K562 (cell line): ENCODE results near the gene HHEX. TPM values are rescaled to one million over a fixed set of nuclear protein-coding genes. Genes with fewer than 3 reads are reported as not detected.
A peak's percentile ranks its signal among the peaks of the same experiment; 100 is the strongest.

Experiments used
- ATAC-seq: fragments of 200-7000 bp; cut with Tn5 transposase; 3 replicates; pipeline ENCODE4 v1.9.1; 2020; ENCODE audit warnings: moderate library complexity
- BruUV-seq: library from RNA; stranded (reverse); fragments of 400-500 nt; replicated peaks from 2 replicates; lab custom pipeline; 2021; lab: Mats Ljungman, UMichigan
- CTCF ChIA-PET: fragments of 300-600 bp; formaldehyde crosslinking; extraction: SDS; loops from one replicate; lab custom pipeline; 2021; ENCODE audit warnings: low intra/inter-chr PET ratio; lab: Yijun Ruan, JAX
- POLR2A ChIA-PET: fragments of 300-600, 350-650 bp; sonication (Branson Sonifier 250); formaldehyde crosslinking; extraction: SDS; loops from one replicate; lab custom pipeline; 2021; ENCODE audit warnings: antibody characterized with exemption, inconsistent platforms; lab: Yijun Ruan, JAX
- DNase-seq, 4 experiments: peaks; one replicate each; pipeline versions ENCODE4 v3.0.0 to v3.0.0-alpha.2; 2011 to 2018; ENCODE audit warnings: low spot score in 3 of 4, mixed read lengths in 3 of 4; ENCODE audit errors: extremely low read depth in 1 of 4
- FAIRE-seq: peaks from 2 replicates; lab custom pipeline; 2011; peaks lifted over from hg19 to GRCh38; lab: Jason Lieb, UNC
- H2AFZ ChIP-seq: 2 replicates; pipeline ENCODE4 v1.6.0; 2011; ENCODE audit warnings: low read depth, low read length, control low read depth, inconsistent platforms
- H3K27ac ChIP-seq: fragments of 200-600 bp; 3 replicates; pipeline ENCODE4 v1.8.0; 2011; ENCODE audit warnings: low read depth, mild to moderate bottlenecking, control low read depth, inconsistent platforms, low read length, moderate library complexity, mixed read lengths; ENCODE audit errors: extremely low read depth
- H3K27me3 ChIP-seq, 2 experiments: fragments of 300-600 bp in 1 of 2; 2 replicates in 1 of 2; 3 replicates in 1 of 2; pipeline versions ENCODE4 v1.6.0 to v1.8.0; 2011; ENCODE audit warnings: inconsistent platforms in 2 of 2, low read length in 2 of 2, mild to moderate bottlenecking in 1 of 2, mixed read lengths in 1 of 2, moderate library complexity in 1 of 2; ENCODE audit not compliant: control insufficient read depth in 2 of 2, insufficient read depth in 2 of 2
- H3K36me3 ChIP-seq: fragments of 300-600 bp; 3 replicates; pipeline ENCODE4 v1.8.0; 2011; ENCODE audit warnings: mild to moderate bottlenecking, low read length, inconsistent platforms; ENCODE audit not compliant: control insufficient read depth, insufficient read depth
- H3K4me1 ChIP-seq, 2 experiments: fragments of 200-600 bp in 1 of 2; replicated peaks in 1 of 2; 2 replicates in 1 of 2; 3 replicates in 1 of 2; pipeline versions ENCODE4 v1.5.1 to v1.8.0; 2011; ENCODE audit warnings: inconsistent platforms in 2 of 2, low read length in 2 of 2, mild to moderate bottlenecking in 1 of 2, mixed read lengths in 1 of 2, moderate library complexity in 1 of 2; ENCODE audit not compliant: control insufficient read depth in 2 of 2, insufficient read depth in 2 of 2
- H3K4me2 ChIP-seq: 2 replicates; pipeline ENCODE4 v1.6.1; 2011; ENCODE audit warnings: low read length, control low read depth, inconsistent platforms, mixed read lengths; ENCODE audit not compliant: insufficient read depth
- H3K4me3 ChIP-seq: fragments of 200-600 bp; sonication (generic), shearing (Covaris generic); 2 replicates; pipeline ENCODE4 v1.5.1; 2016; ENCODE audit warnings: control low read depth, inconsistent platforms
- H3K79me2 ChIP-seq: fragments of 200-600 bp; 3 replicates; pipeline ENCODE4 v1.8.0; 2011; ENCODE audit warnings: low read length, inconsistent platforms; ENCODE audit not compliant: control insufficient read depth, insufficient read depth
- H3K9ac ChIP-seq, 2 experiments: 2 replicates each; pipeline versions ENCODE4 v1.6.0 to v1.6.1; 2011; ENCODE audit warnings: low read depth in 2 of 2, low read length in 2 of 2, control low read depth in 1 of 2, inconsistent platforms in 1 of 2, mild to moderate bottlenecking in 1 of 2, mixed read lengths in 1 of 2; ENCODE audit not compliant: insufficient read depth in 1 of 2
- H3K9me1 ChIP-seq: one replicate; pipeline ENCODE4 v1.6.0; 2011; ENCODE audit warnings: inconsistent platforms, mild to moderate bottlenecking, low read length, moderate library complexity; ENCODE audit not compliant: control insufficient read depth, insufficient read depth
- H3K9me3 ChIP-seq: replicated peaks from 2 replicates; pipeline ENCODE4 v1.5.1; 2011; ENCODE audit warnings: low read depth, low read length, inconsistent platforms; ENCODE audit not compliant: control insufficient read depth, insufficient read depth
- H4K20me1 ChIP-seq: replicated peaks from 2 replicates; pipeline ENCODE4 v1.6.1; 2011; ENCODE audit warnings: low read length, inconsistent platforms, mixed read lengths; ENCODE audit not compliant: control insufficient read depth, insufficient read depth
- CBX3 ChIP-seq, 2 experiments: IDR thresholded peaks; 1 replicate in 1 of 2; 2 replicates in 1 of 2; pipeline ENCODE4 v1.6.1; 2012; ENCODE audit warnings: inconsistent platforms in 2 of 2, low read length in 2 of 2, borderline replicate concordance in 1 of 2, control low read depth in 1 of 2
- CREB5 ChIP-seq: fragments of 250-450 bp; sonication (Bioruptor Pico); IDR thresholded peaks from 2 replicates; pipeline ENCODE4 v1.5.0; 2020; ENCODE audit warnings: mild to moderate bottlenecking
- DDX20 ChIP-seq: fragments of 450-650 bp; IDR thresholded peaks from 2 replicates; pipeline ENCODE4 v1.6.1; 2016; ENCODE audit warnings: missing genetic modification characterization, low read depth, mild to moderate bottlenecking, missing compliant biosample characterization, moderate library complexity
- GTF2E2 ChIP-seq: fragments of 200-800 bp; sonication (Bioruptor generic); IDR thresholded peaks from 2 replicates; pipeline ENCODE4 v1.6.1; 2016; ENCODE audit warnings: missing genetic modification characterization, missing compliant biosample characterization
- HDAC1 ChIP-seq, 2 experiments: fragments of 450-650 bp; IDR thresholded peaks; 2 replicates each; pipeline ENCODE4 v1.6.1; 2016 to 2017; ENCODE audit warnings: inconsistent platforms in 1 of 2, mild to moderate bottlenecking in 1 of 2, moderate library complexity in 1 of 2
- IRF1 ChIP-seq: sonication (generic); formaldehyde crosslinking; IDR thresholded peaks from 2 replicates; pipeline ENCODE4 v1.8.0; 2022; ENCODE audit warnings: missing genetic modification reagents, mild to moderate bottlenecking, borderline replicate concordance
- MCM5 ChIP-seq: fragments of 450-650 bp; IDR thresholded peaks from 2 replicates; pipeline ENCODE4 v1.6.1; 2016; ENCODE audit warnings: low read depth
- MXI1 ChIP-seq: IDR thresholded peaks from 2 replicates; pipeline ENCODE4 v1.6.1; 2011; ENCODE audit warnings: low read depth, mild to moderate bottlenecking, improper control_type of control experiment, low read length
- NR2C1 ChIP-seq, 2 experiments: fragments of 450-650 bp; IDR thresholded peaks; 2 replicates each; pipeline ENCODE4 v1.6.1; 2017; ENCODE audit warnings: mild to moderate bottlenecking in 2 of 2, antibody characterized with exemption in 1 of 2, inconsistent platforms in 1 of 2, missing compliant biosample characterization in 1 of 2, missing genetic modification characterization in 1 of 2
- PCBP1 ChIP-seq: fragments of 200-400 bp; formaldehyde crosslinking; IDR thresholded peaks from 2 replicates; pipeline ENCODE4 v1.6.1; 2018; ENCODE audit warnings: mild to moderate bottlenecking, low read depth, low read length; ENCODE audit not compliant: poor library complexity, severe bottlenecking
- TBL1XR1 ChIP-seq, 2 experiments: IDR thresholded peaks; 2 replicates each; pipeline ENCODE4 v1.6.1; 2012; ENCODE audit warnings: improper control_type of control experiment in 2 of 2, low read length in 2 of 2, mild to moderate bottlenecking in 1 of 2
- TEAD4 ChIP-seq, 2 experiments: sonication (generic) in 1 of 2; formaldehyde crosslinking in 1 of 2; IDR thresholded peaks; 2 replicates each; pipeline versions ENCODE4 v1.6.1 to v1.8.0; 2012 to 2022; ENCODE audit warnings: borderline replicate concordance in 1 of 2, inconsistent platforms in 1 of 2, low read length in 1 of 2, mild to moderate bottlenecking in 1 of 2, missing genetic modification reagents in 1 of 2
- TRIM24 ChIP-seq, 2 experiments: fragments of 450-650 bp; IDR thresholded peaks; 2 replicates each; pipeline ENCODE4 v1.6.1; 2016
- ZEB2 ChIP-seq: fragments of 450-650 bp; IDR thresholded peaks from 2 replicates; pipeline ENCODE4 v1.6.1; 2016
- ZNF436 ChIP-seq: fragments of 250-450, 450-650 bp; sonication (Bioruptor Pico); formaldehyde crosslinking; IDR thresholded peaks from 2 replicates; pipeline ENCODE4 v1.7.0; 2020; ENCODE audit warnings: mild to moderate bottlenecking
- in situ Hi-C: fragments of 300-500 bp; cut with MboI; formaldehyde crosslinking; loops from 4 replicates; pipeline ENCODE4 v1.15.0; 2018; ENCODE audit warnings: inconsistent platforms, mixed read lengths
- intact Hi-C: fragments of 100-400 bp; cut with micrococcal nuclease; formaldehyde crosslinking; loops from 2 replicates; pipeline ENCODE4 v1.14.2; 2022
- polyA plus RNA-seq, 8 experiments: library from polyadenylated mRNA; depleted of rRNA in 4 of 8; stranded (reverse) in 5 of 8; unstranded in 3 of 8; fragments of >200 nt; fragmentation: Nextera tagmentation in 2 of 8; fragmentation: Illumina TruSeq in 1 of 8; extraction: Ambion mirVana in 2 of 8; extraction: Trizol in 1 of 8; gene quantifications; 2 replicates each; pipeline versions ENCODE4 v1.2.1 to v1.2.3, GENCODE V29; 2011 to 2014; ENCODE audit warnings: inconsistent platforms in 1 of 8, missing spikeins in 1 of 8
- total RNA-seq, 7 experiments: library from RNA; depleted of rRNA in 6 of 7; stranded (reverse); fragments of >200 nt in 6 of 7; fragmentation: Illumina TruSeq in 2 of 7; extraction: Trizol in 2 of 7; gene quantifications; 2 replicates each; pipeline versions ENCODE4 v1.2.1 to v1.2.3, GENCODE V29; 2011 to 2021; ENCODE audit warnings: low replicate concordance in 1 of 7
- TF ChIP-seq, protein P1 (sequence below): fragments of 450-650 bp; IDR thresholded peaks from 2 replicates; pipeline ENCODE4 v1.6.1; 2016; ENCODE audit warnings: mild to moderate bottlenecking
- TF ChIP-seq, protein P2 (sequence below): sonication (generic); formaldehyde crosslinking; IDR thresholded peaks from 2 replicates; pipeline ENCODE4 v1.8.1; 2023; ENCODE audit warnings: mild to moderate bottlenecking, missing genetic modification reagents

Gene HHEX
- total and polyA plus RNA-seq, 9 of the 15 experiments (the other 6 are each of a cell fraction or from before 2014, with no cell fraction given): 37.2 to 133 (median 80.2) TPM

DNA sequence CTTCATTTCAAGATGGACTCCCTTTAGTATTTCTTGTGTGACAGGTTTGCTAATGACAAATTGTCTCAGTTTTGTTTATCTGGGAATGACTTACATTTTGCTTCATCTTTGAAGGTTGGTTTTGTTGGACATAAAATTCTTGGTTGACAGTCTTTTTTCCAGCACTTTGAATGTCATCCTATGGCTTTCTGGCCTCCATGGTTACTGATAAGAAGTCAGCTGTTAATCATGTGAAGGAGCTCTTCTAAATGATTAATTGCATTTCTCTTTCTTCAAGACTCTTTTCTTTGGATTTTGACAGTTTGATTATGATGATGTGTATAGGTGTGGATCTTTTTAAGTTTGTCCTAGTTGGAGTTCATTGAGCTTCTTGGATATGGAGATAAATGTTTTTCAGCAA is 26.9 kb upstream of the HHEX start:
- Histone ChIP-seq H3K79me2 (no peaks in the 10 kb centered on the region), H4K20me1 (no peaks in the 10 kb centered on the region), H3K9me1 (no peaks in the 10 kb centered on the region), H3K9me3 (no peaks in the 10 kb centered on the region), H3K9ac (no peak overlapping the region), H3K27ac (no peak overlapping the region), H3K4me3 (no peak overlapping the region), H3K4me2 (no peak overlapping the region), H3K27me3 (no peaks in the 10 kb centered on the region), H3K4me1 (no peaks in the 10 kb centered on the region), H3K36me3 (no peaks in the 10 kb centered on the region), H2AFZ (no peak overlapping the region)
- peak in 3 of 4 experiments; percentile 14 to 25 (median 16) for DNase-seq
- intact Hi-C loops (no loop called here), in situ Hi-C loops (no loop called here)
- ChIA-PET POLR2A (no interaction called here), CTCF (no interaction called here)
- BruUV-seq: no TSS peak
- no peak for ATAC-seq
- no peak for FAIRE-seq
- TF ChIP-seq MCM5: no peak
- TF ChIP-seq, protein P1, sequence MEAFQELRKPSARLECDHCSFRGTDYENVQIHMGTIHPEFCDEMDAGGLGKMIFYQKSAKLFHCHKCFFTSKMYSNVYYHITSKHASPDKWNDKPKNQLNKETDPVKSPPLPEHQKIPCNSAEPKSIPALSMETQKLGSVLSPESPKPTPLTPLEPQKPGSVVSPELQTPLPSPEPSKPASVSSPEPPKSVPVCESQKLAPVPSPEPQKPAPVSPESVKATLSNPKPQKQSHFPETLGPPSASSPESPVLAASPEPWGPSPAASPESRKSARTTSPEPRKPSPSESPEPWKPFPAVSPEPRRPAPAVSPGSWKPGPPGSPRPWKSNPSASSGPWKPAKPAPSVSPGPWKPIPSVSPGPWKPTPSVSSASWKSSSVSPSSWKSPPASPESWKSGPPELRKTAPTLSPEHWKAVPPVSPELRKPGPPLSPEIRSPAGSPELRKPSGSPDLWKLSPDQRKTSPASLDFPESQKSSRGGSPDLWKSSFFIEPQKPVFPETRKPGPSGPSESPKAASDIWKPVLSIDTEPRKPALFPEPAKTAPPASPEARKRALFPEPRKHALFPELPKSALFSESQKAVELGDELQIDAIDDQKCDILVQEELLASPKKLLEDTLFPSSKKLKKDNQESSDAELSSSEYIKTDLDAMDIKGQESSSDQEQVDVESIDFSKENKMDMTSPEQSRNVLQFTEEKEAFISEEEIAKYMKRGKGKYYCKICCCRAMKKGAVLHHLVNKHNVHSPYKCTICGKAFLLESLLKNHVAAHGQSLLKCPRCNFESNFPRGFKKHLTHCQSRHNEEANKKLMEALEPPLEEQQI: peak; percentile 20; the same call in 1 of the 2 replicates
- TF ChIP-seq ZEB2: peak; percentile 65
- peak; percentile 78 to 92 for TF ChIP-seq TRIM24 (IDR thresholded peaks at IDR 0.05)
- TF ChIP-seq, protein P2, sequence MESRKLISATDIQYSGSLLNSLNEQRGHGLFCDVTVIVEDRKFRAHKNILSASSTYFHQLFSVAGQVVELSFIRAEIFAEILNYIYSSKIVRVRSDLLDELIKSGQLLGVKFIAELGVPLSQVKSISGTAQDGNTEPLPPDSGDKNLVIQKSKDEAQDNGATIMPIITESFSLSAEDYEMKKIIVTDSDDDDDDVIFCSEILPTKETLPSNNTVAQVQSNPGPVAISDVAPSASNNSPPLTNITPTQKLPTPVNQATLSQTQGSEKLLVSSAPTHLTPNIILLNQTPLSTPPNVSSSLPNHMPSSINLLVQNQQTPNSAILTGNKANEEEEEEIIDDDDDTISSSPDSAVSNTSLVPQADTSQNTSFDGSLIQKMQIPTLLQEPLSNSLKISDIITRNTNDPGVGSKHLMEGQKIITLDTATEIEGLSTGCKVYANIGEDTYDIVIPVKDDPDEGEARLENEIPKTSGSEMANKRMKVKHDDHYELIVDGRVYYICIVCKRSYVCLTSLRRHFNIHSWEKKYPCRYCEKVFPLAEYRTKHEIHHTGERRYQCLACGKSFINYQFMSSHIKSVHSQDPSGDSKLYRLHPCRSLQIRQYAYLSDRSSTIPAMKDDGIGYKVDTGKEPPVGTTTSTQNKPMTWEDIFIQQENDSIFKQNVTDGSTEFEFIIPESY: no peak
- no peak for TF ChIP-seq NR2C1 (IDR thresholded peaks at IDR 0.05)
- no peak for TF ChIP-seq NR2C1 (tag; IDR thresholded peaks at IDR 0.05)
- no peak for TF ChIP-seq CREB5 (CRISPR knock-in tag)
- no peak for TF ChIP-seq GTF2E2
- TF ChIP-seq MXI1: no peak
- TF ChIP-seq ZNF436 (CRISPR knock-in tag): no peak
- TF ChIP-seq HDAC1 (IDR thresholded peaks at IDR 0.05): 0 out of 4 replicates have a peak, but pooled peaks of 1 of the 2 experiments have one; percentile 47
- TF ChIP-seq TEAD4 (IDR thresholded peaks at IDR 0.05; ENCODE audit: low read length): 0 out of 2 replicates have a peak, but pooled peaks have one; percentile 27
- TF ChIP-seq TEAD4 (CRISPR knock-in tag; IDR thresholded peaks at IDR 0.05; ENCODE audit: borderline replicate concordance): no peak
- TF ChIP-seq CBX3 (IDR thresholded peaks at IDR 0.05; ENCODE audit: borderline replicate concordance in 1 of 2, low read length in 2 of 2): peak in 1 of 2 experiments; percentile 99; a peak in 2 of 3 replicates
- TF ChIP-seq PCBP1: no peak
- no peak for TF ChIP-seq TBL1XR1 (IDR thresholded peaks at IDR 0.05; ENCODE audit: low read length in 2 of 2)
- TF ChIP-seq IRF1: no peak
- no peak for TF ChIP-seq DDX20 (tag)
